GM18909 (cell line): ENCODE results near the gene ABCF1.
"Not testable (repeated sequence)": the region's sequence is repeated elsewhere in the genome, so short reads cannot be mapped to it uniquely, and the experiment has no call there.

Experiments
- ATAC-seq: cut with Tn5 transposase; IDR thresholded peaks from one replicate; pipeline ENCODE4 v1.9.1; 2021; ENCODE audit warnings: mild to moderate bottlenecking; ENCODE audit not compliant: unreplicated experiment, poor library complexity

The ABCF1 gene

GRCh38 chr6:30571075-30571761 lies at the start of gene ABCF1:
ABCF1 (plus strand) TSS chr6:30571442; CDS start chr6:30571488, 46 bp downstream.
- peak; percentile 94 for ATAC-seq

GRCh38 chr6:30521952-30522351 lies 49.3 kb upstream of the ABCF1 start:
- ATAC-seq, result not testable (repeated sequence)

GRCh38 chr6:30526444-30526843 lies 44.8 kb upstream of the ABCF1 start:
- not testable (repeated sequence) for ATAC-seq

- ATAC-seq, result peak; percentile 64
Measured at GRCh38 chr6:30529349-30529875, 41.8 kb upstream of the ABCF1 start.

- ATAC-seq, result no peak
Measured at GRCh38 chr6:30530014-30530413, 41.2 kb upstream of the ABCF1 start.

GRCh38 chr6:30533460-30534294 lies 37.6 kb upstream of the ABCF1 start:
- no peak for ATAC-seq

- ATAC-seq, result no peak
Measured at GRCh38 chr6:30537931-30538330, 33.3 kb upstream of the ABCF1 start.

GRCh38 chr6:30541515-30542403 lies 29.5 kb upstream of the ABCF1 start:
- no peak for ATAC-seq

- ATAC-seq, result no peak
Measured at GRCh38 chr6:30542404-30542725, 28.9 kb upstream of the ABCF1 start.

- ATAC-seq, result no peak
Measured at GRCh38 chr6:30542915-30543314, 28.3 kb upstream of the ABCF1 start.

GRCh38 chr6:30543821-30544220 lies 27.4 kb upstream of the ABCF1 start:
- ATAC-seq, result no peak

GRCh38 chr6:30544666-30545272 lies 26.5 kb upstream of the ABCF1 start:
- no peak for ATAC-seq

GRCh38 chr6:30547454-30547853 lies 23.8 kb upstream of the ABCF1 start:
- no peak for ATAC-seq

GRCh38 chr6:30548375-30548774 lies 22.9 kb upstream of the ABCF1 start:
- no peak for ATAC-seq

- no peak for ATAC-seq
Measured at GRCh38 chr6:30554404-30554803, 16.8 kb upstream of the ABCF1 start.

- ATAC-seq, result no peak
Measured at GRCh38 chr6:30554962-30555815, 16.1 kb upstream of the ABCF1 start.

GRCh38 chr6:30555816-30556065 lies 15.5 kb upstream of the ABCF1 start:
- no peak for ATAC-seq

- peak; percentile 84 for ATAC-seq
Measured at GRCh38 chr6:30556066-30556905, 15.0 kb upstream of the ABCF1 start, which contains the start of gene GNL1. GNL1 (minus strand) TSS chr6:30556489; CDS start chr6:30556203, 286 bp downstream.
